ENCODE measurements around the gene OVAAL.
A peak's percentile ranks its signal among the peaks of the same experiment; 100 is the strongest.

Gene OVAAL

DNA sequence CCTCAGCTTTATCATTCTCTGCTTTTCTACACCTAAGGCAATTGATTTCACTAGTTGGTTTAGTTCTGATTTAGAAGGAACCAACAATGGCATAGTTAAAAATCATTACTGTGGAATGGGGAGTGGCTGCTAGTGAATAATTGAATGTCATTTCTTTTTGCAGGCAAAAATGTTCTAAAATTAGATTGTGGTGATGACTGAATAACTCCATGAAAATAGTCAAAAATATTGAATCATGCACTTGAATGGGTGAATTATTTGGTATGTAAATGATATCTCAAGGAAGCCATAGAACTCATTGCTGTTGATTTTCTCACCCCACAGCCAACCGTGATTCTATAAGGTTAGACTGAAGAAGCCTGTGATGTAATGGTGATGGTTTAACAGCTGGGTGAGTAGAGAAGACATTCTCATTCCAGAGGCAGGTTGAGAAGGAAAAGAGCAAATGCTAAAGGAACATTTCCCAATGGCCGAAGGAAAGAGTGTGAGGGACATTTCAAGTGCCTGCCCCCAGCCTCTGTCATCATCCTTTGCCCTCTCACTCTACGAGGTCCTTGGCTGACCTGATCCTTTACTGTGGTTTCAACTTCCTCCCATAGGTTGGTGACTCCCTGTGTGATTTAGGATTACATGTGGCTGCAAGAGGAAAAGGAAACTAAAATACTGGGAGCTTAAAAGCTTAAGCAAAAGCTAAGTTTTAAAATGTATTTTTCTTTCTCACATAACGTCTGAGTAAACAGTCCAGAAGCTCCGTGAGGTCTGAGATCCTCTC lies 12.5 kb downstream of the OVAAL start:
- no peak for DNase-seq

DNA sequence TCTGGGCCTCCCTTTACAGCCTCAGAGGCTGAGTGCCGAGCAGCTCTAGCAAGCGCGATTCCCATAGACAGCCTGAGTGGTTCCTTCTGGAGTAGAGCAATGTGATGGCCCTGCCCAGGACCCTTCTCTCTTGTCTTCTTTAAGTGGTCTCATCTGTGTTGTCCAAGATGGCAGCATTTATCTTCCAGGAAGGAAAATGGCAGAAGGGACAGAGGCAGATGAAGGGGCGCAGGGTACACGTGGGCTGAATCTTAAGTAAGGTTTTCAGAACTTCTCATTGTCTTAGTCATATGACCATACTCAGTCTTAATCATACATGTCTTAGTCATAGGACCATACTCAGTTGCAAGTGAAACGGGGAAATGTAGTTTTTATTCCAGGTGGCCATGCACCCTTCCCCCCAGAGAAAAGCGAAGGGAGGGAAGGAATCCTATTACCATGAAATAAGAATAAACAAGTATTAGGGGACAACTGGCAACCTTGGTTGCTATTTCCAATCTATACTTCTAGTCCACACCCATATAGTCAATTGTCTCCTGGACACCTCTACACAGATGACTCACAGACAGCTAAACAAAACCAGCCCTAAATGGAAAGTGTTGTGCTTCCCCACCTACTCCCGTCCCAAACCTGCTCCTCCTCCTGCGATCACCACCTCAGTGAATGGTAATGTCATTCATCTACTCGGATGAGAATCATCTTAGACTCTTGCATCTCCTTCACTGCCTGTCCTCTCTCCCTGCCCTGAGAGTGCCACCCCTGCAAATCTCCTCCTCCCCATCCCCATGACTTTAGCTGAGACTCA lies 13.3 kb downstream of the OVAAL start:
- no peak for DNase-seq

DNA sequence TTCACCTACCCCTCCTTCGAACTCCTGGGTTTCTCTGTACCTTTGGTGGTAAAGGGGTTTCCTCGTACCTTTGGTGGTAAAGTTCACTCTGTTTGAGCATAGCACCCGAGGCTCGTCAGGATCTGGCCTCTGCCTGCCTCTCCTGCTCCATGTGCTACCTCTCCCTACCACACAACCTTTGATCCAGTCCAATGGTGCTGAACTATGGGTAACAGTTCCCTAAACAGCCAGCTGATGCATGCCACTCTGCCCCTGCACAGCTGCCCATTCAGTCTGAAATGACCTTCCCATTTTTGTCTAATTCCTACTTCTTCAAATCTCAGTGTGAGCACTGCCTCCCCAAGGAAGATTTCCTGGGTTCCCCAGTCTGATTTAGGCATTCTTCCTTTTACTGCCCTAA lies 14.0 kb downstream of the OVAAL start:
- no peak for DNase-seq

DNA sequence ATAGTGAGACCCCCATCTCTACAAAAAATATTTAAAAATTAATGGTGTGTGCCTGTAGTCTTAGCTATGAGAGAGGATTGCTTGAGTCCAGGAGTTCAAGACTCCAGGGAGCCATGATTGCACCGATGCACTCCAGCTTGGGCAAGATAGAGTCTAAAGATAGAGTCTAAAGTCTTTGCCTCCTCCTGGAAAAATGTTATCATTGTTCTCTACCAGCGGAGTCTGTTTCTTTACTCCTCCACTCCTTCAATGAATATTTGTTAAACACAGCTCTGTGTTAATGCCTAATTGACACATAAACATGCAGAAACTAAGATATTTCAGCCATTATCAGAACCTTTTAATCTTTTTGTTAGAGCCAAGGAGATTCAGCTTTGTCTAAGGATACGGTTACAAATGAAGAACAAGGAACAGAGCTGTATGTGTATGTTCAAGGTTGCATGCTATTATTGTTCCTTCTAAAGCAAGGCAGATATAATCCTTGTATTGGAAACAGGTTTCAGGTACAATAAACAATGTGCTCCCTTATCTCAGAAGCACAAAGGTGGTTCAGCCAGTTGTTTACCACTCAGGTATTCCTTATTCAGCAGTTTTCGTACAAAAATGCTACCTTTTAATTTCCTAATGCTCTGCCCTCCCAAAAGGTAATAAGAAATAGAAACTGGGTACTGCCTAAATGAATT lies 15.4 kb downstream of the OVAAL start:
- DNase-seq = no peak

DNA sequence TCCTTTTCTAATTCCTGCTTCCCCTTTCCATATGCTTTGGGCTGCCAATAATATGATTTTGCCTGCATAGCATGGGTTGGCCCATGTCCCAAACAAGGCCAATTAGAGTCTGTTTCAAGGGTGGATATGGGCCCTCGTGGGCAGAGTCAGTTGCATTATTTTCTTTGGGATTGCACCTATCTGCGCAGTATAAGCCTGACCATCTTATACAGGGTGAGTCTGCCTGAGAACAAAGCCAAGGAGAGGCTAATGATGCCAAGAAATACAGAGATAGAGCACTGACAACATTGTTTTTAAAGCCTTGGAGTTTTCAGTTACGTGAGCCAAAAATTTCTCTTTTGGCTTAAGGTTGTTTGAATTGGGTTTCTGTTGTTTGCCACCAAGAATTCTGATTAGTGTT lies 18.6 kb downstream of the OVAAL start:
- DNase-seq = no peak

DNA sequence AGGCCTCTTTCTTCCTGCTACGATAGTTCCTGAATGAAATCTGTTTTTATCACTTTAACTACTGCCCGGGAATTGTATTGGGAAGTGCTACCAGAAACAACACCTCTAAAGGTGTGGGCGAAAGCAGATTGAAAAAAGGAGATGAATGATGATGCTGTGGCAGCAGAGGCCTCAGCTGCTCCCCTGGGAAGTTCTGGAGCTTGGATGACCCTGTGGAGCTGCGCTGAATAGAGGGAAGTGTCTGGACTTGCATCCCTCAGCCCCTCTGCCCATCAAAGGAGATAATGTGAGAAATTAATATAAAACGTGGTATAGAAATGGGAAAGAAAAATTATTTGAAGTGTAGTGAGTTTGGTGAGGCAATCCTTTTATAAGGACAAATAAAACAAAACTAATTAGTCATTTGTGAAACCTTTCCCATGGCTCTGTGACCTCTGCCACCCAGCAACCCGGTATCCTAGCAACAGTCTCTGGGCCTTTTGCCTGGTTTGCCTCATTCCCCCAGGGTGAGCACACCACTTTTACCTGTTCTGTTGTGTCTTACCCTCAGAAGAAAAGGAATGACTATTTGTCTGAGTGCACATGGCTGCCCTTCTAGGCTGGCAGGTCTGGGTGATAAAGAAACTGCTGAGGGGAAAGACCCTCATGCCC lies 21.3 kb downstream of the OVAAL start:
- DNase-seq = peak; percentile 15

DNA sequence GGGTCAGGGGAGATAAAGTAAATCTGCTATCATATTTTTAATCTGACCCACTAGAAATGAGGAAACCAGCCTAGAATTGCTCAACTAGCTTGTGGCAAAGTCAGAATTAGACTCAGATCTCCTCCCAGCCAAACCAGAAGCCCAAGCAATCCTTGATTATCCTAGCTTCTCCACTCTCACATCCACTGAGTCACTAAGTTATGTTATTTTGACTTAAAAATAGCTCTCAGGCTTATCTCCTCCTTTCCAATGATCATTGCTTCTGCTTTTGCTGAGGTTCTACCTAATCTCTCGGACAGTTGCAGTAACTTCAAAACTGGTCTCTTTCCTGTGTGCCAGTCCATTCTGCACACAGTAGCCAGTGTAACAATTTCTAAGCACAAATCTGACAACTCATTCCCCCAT lies 22.9 kb downstream of the OVAAL start:
- DNase-seq = no peak

DNA sequence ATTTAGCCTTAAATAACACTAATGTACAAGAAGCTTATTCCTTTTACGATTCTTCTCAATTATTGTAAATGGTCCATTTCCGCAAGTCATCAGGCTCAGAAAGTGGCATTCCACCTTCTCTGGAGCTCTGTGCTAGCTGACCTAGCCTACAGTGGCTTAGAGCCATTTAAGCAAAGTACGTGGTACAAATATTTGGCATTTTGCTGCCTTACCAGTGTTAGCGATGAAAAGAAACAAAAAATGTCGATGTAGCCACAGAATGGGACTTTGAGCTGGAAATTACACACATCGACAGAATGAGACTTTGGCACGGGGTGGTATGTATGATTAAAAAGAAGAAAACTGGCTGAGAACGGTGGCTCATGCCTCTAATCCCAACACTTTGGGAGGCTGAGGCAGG lies 26.1 kb downstream of the OVAAL start:
- DNase-seq = no peak

DNA sequence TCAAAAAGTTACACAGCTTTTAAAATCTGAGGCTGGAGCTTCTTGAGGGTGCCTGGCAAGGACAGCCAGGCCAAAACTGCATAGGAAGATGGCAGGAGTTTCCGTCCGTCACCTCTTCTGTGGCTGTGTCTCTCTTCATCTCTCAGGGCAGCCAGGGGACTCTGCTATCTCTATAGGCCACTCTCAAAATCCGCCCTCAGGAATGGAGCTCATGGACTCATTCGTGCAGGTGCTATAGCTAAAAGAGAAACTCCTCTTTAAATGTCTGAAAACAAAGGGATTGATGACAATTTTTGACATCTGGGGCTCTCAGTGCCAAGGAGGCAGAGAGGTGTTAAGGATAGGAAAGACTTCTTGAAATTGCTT lies 27.2 kb downstream of the OVAAL start:
- DNase-seq = no peak

DNA sequence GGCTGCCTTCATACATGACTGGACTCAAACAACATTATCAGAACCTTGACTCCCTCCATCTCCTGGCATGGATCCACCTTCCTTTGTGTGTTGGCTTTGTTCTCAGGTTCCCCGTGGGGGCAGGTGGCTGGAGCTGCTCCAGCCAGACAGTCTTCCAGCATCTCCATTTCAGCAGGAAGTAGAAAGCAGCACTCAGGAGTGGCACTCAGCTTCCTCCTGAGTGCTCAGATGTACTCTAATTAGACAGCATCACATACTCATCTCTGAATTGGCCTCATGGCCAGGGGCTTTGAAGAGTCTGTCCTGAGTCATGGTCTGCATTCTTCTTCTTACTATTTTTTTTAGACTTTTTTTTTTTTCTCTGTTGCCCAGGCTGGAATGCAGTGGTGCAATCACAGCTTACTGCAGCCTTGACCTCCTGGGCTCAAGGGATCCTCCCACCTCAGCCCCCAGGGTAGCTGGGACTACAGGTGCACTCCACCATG lies 27.9 kb downstream of the OVAAL start:
- DNase-seq = peak; percentile 97

DNA sequence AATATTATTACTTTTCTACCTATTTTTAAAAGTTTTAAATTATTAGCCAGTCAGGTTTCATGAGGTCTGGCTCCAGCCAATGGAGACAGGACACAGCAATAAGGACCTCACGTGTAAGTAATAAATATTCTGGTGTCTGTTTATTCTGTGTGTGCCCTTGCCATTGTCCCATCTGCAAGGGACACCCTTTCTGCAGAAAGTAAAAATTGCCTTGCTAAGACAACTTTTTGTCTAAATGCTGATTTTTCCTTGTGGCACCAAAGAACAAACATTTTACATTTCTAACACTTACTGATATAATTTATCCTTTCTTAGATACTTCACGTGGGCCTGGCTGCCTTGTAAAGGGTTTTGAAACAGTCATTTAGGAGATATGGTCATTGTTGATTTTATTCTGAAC lies 29.4 kb downstream of the OVAAL start:
- no peak for DNase-seq

DNA sequence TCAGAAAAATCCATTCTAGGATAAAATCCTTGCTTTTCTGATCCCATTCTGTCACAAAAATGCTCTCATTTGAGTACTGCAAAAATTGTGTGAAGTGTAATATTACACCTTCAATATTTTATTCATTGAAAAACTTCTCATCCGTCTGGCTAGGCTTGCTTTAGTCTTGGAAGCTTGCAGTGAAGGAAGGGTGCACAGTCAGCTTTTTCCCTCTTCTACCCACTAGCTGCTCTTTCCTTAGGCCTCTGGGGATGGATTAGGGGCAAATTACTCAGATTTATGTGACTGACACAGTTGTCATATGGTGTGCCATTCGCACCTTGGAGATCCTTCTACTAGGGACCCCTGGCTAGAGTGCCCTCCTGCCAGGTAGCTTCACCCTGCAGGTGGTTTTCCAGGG lies 32.1 kb downstream of the OVAAL start:
- no peak for DNase-seq

DNA sequence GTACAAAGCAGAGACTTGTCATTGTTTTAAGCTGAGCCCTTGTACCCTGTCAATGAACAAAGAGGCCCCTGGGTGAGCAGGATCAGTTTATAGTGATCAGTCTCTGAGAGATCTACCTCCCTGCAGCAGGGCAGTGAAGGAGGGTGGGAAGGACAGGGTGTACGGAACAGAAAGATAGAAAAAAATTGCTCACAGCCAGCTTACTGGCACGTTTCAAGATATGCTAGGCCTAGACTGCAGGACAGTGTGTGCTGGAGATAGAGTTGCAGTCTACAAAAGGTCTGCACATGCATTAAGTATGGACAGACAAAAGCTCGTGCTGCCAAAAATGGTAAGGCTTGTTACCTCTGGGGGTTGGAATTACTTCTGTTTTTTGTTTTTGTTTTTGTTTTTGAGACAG lies 34.6 kb downstream of the OVAAL start:
- DNase-seq = no peak

DNA sequence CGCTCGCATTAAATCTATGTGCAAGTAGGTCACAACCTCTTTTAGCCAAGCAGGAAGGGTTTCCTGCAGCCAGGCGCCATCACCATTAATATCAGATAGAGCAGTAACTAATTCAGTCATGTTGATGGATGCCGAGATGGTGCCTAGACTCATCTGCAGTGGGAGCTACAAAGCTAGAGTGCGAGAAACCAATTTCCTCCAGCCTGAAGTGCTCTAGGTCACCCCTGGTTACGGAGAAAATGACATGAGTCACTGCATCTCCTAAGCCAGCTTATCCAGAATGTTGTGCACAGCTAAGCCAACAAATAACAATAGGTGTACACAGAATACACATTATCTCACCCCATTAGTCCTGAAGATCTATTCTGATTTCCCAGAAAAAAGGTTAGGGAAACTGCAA lies 36.0 kb downstream of the OVAAL start:
- DNase-seq = peak; percentile 28

DNA sequence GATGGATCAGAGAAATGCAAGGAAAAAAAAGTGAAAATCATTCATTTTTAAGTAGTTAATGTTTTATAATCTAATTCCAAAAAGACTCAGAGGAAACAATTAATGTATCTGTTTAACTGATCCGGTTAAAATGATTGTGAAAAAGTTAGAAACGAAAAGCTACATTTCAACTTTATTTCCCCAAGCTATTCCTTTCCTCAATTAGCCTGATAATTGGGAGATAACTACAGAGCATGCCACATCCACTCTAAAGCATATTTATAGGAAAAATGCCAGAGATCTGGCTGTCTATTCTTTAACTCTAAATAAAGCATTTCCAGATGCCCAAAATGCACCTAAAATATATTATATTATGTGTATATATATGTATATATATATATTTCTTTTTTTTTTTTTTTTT lies 37.2 kb downstream of the OVAAL start:
- DNase-seq = no peak

DNA sequence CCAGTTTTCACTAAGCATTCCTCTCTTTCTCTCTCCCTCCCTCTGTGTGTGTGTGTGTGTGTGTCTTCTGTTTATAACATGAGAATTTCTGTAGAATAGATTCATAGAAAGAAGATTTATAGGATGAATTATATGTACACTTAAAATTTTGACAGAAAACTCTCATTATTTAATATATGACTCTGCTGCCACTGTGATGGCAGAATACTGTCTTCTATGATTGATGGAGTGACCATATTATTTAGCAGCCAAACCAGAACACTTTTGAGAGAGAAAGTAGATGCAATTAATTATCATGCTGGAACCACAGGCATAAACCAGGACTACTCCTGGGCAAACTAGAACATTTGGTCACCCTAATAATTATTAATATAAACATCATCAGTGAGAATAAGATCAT lies 38.8 kb downstream of the OVAAL start:
- no peak for DNase-seq

DNA sequence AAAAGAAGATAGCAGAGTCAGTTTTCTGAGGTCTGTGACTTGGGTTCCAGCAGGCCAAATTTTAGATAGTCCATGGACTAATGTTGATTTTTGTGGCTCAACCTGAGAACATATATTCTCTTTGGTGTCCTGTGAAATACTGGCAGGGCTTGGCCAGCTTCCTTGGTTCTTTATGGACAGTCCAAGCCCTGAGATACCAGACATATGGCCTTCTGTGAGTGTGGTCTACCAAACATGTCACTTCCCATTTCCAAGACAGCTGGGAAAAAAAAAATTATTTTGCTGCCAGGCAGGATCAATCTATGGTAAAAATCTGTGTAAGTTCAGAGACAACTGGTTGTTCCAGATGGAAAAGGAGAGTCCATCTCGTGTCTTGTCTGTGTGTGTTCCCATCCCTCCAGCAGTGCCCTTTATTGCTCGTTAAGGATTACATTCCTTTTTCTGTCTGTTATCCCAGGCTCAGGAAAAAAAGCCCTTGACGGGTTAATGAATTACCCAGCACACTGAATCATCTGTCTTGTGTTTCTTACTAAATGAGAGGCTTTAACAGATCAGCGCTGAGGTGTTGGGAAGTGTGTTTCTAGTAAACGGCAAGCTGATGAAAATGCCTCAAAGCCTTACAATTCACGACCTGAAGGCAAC lies 39.7 kb downstream of the OVAAL start:
- no peak for DNase-seq

DNA sequence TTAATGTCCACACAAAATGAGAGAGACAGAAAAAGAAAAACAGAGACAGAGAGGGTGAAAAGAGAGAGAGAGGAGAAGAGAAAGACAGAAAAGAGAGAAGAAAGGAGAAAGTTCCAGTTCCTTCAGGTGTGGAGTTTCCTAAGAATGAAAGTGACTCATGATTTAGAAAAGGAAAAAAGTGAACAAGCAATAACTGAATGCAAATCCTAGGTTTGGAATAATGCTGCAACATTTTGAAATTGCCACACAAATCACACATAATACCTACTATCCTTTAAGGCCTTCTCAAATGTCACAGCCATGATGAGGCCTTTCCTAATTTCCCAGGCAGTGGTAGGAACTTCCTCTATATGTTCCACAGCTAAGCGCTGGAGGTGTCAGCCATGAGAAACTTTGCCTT lies 41.6 kb downstream of the OVAAL start:
- no peak for DNase-seq

DNA sequence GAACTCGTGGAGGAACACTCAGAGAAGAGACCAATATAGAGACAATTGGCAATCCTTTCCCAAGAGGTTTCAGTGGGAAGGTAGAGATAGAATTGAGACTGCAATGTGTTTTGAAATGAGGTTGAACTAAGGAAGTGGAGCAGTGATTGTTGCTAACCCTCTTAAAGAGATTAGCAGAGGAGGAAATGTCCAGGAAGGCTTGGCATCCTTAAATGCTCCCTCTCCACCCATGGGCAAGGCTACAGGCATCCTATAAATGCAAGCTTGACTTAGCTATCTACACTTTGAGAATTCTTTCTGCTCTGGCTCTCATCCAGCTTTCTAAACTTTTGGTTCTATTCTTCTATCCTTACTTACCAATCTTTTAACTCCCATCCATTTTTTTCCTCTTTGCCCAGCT lies 42.7 kb downstream of the OVAAL start:
- no peak for DNase-seq

DNA sequence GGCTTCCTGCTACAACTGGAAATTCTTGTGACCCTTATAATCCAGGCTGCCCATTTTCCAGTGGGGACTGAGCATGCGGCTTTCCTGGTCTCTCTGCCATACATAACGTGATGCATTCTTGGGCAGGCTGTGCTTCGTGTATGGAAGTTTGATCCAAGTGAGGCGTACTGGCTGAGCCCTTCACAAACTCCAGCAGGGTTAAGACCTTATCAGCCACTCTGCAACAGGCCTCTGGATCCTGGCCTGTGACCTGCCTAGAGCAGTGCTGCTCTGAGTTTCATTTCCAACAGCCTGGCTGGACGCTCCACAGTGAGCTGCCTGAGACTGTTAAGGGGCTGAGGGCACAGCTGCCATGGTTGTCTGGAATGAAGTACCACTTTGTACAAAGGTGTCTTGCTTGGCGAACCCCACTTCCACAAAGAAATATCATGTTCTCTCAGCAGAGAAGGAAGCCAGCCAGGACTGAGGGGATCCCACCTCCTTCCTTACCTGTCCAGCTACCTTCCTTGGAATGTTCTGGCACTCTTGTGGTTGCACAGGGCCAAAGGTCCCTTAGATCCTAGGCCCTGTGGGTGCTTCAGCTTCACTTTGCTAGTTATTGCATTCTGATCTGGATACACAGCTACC lies 44.6 kb downstream of the OVAAL start:
- no peak for DNase-seq

DNA sequence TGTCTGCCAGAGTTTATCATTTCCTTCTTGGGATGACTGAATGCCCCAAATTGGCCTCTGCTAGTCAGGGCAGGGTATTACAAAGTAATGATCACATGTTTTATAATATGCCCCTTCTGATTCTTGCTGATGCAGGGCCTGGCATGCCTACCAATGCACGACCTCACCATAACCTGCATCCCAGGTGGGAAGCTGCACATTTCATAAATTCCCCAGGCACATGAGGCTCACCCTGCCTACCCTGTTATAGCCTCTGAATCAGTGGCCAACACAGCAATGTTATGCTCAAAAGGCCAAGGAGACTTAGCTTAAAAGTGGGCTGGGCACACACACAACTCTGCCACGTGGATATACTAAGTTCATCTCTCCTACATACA lies 45.1 kb downstream of the OVAAL start:
- DNase-seq = no peak

DNA sequence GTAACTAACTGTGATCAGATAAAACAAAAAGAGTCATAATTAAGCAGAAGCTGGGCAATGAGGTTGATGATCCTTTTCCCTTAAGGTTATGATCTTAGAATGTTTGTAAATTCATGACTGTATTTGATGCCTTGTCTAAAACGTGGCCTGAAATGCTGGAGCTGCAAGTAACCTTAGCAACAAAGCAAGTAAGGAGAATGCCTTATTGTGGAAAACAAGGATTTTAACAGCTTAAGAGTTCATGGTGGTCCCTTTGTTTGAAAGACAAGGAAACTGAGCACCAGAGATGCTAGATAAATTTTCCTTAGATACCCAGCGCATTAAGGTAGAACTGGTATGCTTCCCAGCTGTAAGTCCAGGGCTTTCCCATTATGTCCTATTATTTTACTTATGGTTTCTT lies 47.4 kb downstream of the OVAAL start:
- DNase-seq = no peak

Data from NCI-H1092 (cell line).